K562 (cell line): ENCODE results near the gene ZDHHC8. TPM values are rescaled to one million over a fixed set of nuclear protein-coding genes. Genes with fewer than 3 reads are reported as not detected.

Experiments
- ARID3A ChIP-seq: IDR thresholded peaks from 2 replicates; pipeline ENCODE4 v1.6.1; 2012; ENCODE audit warnings: low read depth, low read length, improper control_type of control experiment, borderline replicate concordance
- CBX2 ChIP-seq: fragments of 200-600 bp; sonication (generic); IDR thresholded peaks from one replicate; pipeline ENCODE4 v1.6.1; 2012; ENCODE audit warnings: mild to moderate bottlenecking, low read length, inconsistent platforms; ENCODE audit not compliant: insufficient read depth, poor library complexity, severe bottlenecking
- E2F3 ChIP-seq: fragments of 250-450 bp; sonication (Bioruptor Pico); IDR thresholded peaks from 2 replicates; pipeline ENCODE4 v1.4.0; 2020; ENCODE audit warnings: mild to moderate bottlenecking
- FOXK2 ChIP-seq, 2 experiments: fragments of 450-650 bp; IDR thresholded peaks in 1 of 2; conservative IDR thresholded peaks in 1 of 2; 2 replicates each; pipeline ENCODE4 v1.6.1; 2016; ENCODE audit warnings: low read depth in 2 of 2, mild to moderate bottlenecking in 1 of 2
- FOXP1 ChIP-seq: sonication (generic); formaldehyde crosslinking; IDR thresholded peaks from 2 replicates; pipeline ENCODE4 v1.8.0; 2022; ENCODE audit warnings: mild to moderate bottlenecking, missing genetic modification reagents
- GTF2F1 ChIP-seq: IDR thresholded peaks from 2 replicates; pipeline ENCODE4 v1.6.1; 2011; ENCODE audit warnings: low read depth, low read length, improper control_type of control experiment
- MAZ ChIP-seq, 2 experiments: fragments of 450-650 bp in 1 of 2; sonication (generic) in 1 of 2; formaldehyde crosslinking; IDR thresholded peaks in 1 of 2; conservative IDR thresholded peaks in 1 of 2; 2 replicates each; pipeline versions ENCODE4 v1.4.0 to v1.5.0; 2020; ENCODE audit warnings: mild to moderate bottlenecking in 1 of 2, missing genetic modification reagents in 1 of 2
- MTF1 ChIP-seq: fragments of 250-450 bp; sonication (Bioruptor Pico); IDR thresholded peaks from 2 replicates; pipeline ENCODE4 v1.9.0; 2021; ENCODE audit warnings: moderate library complexity, mild to moderate bottlenecking, inconsistent platforms, borderline replicate concordance
- POLR2A ChIP-seq: fragments of 450-650 bp; conservative IDR thresholded peaks from 2 replicates; pipeline ENCODE4 v1.6.1; 2016
- RBM34 ChIP-seq: fragments of 200-400 bp; formaldehyde crosslinking; IDR thresholded peaks from 2 replicates; pipeline ENCODE4 v1.6.1; 2018; ENCODE audit warnings: low read length, borderline replicate concordance; ENCODE audit not compliant: insufficient read depth
- TEAD4 ChIP-seq, 2 experiments: sonication (generic) in 1 of 2; formaldehyde crosslinking in 1 of 2; IDR thresholded peaks; 2 replicates each; pipeline versions ENCODE4 v1.6.1 to v1.8.0; 2012 to 2022; ENCODE audit warnings: borderline replicate concordance in 1 of 2, inconsistent platforms in 1 of 2, low read length in 1 of 2, mild to moderate bottlenecking in 1 of 2, missing genetic modification reagents in 1 of 2
- TSC22D4 ChIP-seq: fragments of 450-650 bp; IDR thresholded peaks from 2 replicates; pipeline ENCODE4 v1.6.1; 2016; ENCODE audit warnings: missing genetic modification characterization, missing biosample characterization, control low read depth
- ZBTB9 ChIP-seq: fragments of 450-650 bp; formaldehyde crosslinking; IDR thresholded peaks from 2 replicates; pipeline ENCODE4 v1.4.0; 2020; ENCODE audit warnings: mild to moderate bottlenecking, moderate library complexity
- ZNF197 ChIP-seq: fragments of 200-800 bp; sonication (Bioruptor generic); IDR thresholded peaks from 2 replicates; pipeline ENCODE4 v1.6.1; 2016; ENCODE audit warnings: low read depth, missing genetic modification characterization, missing compliant biosample characterization
- ZNF24 ChIP-seq: fragments of 450-650 bp; IDR thresholded peaks from 2 replicates; pipeline ENCODE4 v1.6.1; 2016
- ZNF398 ChIP-seq: fragments of 250-450 bp; sonication (Bioruptor Pico); IDR thresholded peaks from 2 replicates; pipeline ENCODE4 v1.8.0; 2021; ENCODE audit warnings: moderate library complexity, mild to moderate bottlenecking, inconsistent platforms
- ZNF75A ChIP-seq: fragments of 450-650 bp; formaldehyde crosslinking; IDR thresholded peaks from 2 replicates; pipeline ENCODE4 v1.4.0; 2020; ENCODE audit warnings: mild to moderate bottlenecking
- polyA plus RNA-seq, 8 experiments: library from polyadenylated mRNA; depleted of rRNA in 4 of 8; stranded (reverse) in 5 of 8; unstranded in 3 of 8; fragments of >200 nt; fragmentation: Nextera tagmentation in 2 of 8; fragmentation: Illumina TruSeq in 1 of 8; extraction: Ambion mirVana in 2 of 8; extraction: Trizol in 1 of 8; gene quantifications; 2 replicates each; pipeline versions ENCODE4 v1.2.1 to v1.2.3, GENCODE V29; 2011 to 2014; ENCODE audit warnings: inconsistent platforms in 1 of 8, missing spikeins in 1 of 8
- total RNA-seq, 7 experiments: library from RNA; depleted of rRNA in 6 of 7; stranded (reverse); fragments of >200 nt in 6 of 7; fragmentation: Illumina TruSeq in 2 of 7; extraction: Trizol in 2 of 7; gene quantifications; 2 replicates each; pipeline versions ENCODE4 v1.2.1 to v1.2.3, GENCODE V29; 2011 to 2021; ENCODE audit warnings: low replicate concordance in 1 of 7
- TF ChIP-seq, protein P1 (sequence below): fragments of 250-450 bp; sonication (Bioruptor Pico); IDR thresholded peaks from 2 replicates; pipeline ENCODE4 v1.4.0; 2020; ENCODE audit warnings: borderline replicate concordance
- TF ChIP-seq, protein P2 (sequence below): fragments of 450-650 bp; IDR thresholded peaks from 2 replicates; pipeline ENCODE4 v1.6.1; 2014; ENCODE audit warnings: low read depth, mild to moderate bottlenecking, moderate library complexity, borderline replicate concordance

ZDHHC8 gene
- total and polyA plus RNA-seq, 9 of the 15 experiments (the other 6 are each of a cell fraction or from before 2014, with no cell fraction given): 0.04 to 109 (median 16.4) TPM

DNA sequence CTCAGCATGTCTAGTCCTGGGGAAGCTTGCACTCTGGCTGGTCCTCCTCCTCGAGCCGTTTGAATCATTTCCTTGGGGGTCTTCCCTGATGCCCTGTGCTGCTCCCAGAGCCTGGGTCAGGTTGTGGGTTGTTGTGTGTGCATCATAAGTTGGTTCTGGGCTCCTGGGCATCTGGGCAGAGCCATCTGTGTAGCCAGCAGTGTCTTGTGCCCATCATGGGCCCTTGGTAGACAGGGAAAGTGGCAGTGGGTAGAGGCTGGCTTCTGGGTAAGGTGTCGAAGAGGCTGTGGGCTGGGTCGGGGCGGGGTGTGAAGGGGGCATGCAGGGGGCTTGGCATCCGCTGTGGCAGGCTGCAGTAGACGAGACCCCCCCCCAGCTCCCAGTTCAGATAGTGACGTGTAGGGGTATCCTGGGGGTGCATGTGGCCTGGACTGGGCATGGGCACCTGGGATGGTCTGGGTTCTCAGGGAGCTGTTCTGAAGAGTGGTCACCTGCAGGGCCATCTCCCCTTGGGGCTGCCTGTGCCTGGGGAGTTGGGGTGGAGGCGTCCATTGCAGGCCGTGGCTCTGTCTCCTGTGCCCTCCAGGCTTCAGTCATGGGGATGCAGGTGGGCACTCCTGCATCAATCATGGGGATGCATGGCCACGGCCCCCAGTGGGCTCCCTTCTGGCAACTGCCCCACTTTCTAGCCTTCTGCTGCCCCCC lies 7.4 kb upstream of the ZDHHC8 start (continued):
- TF ChIP-seq MAZ (CRISPR knock-in tag; conservative IDR thresholded peaks at IDR 0.05 in 1 of 2, IDR thresholded peaks at IDR 0.05 in 1 of 2): no peak
- TF ChIP-seq RBM34: no peak
- no peak for TF ChIP-seq FOXK2 (conservative IDR thresholded peaks at IDR 0.05 in 1 of 2, IDR thresholded peaks at IDR 0.05 in 1 of 2; ENCODE audit: low read depth in 2 of 2)
- no peak for TF ChIP-seq E2F3 (CRISPR knock-in tag)
- TF ChIP-seq ZNF24: no peak
- TF ChIP-seq, protein P1, sequence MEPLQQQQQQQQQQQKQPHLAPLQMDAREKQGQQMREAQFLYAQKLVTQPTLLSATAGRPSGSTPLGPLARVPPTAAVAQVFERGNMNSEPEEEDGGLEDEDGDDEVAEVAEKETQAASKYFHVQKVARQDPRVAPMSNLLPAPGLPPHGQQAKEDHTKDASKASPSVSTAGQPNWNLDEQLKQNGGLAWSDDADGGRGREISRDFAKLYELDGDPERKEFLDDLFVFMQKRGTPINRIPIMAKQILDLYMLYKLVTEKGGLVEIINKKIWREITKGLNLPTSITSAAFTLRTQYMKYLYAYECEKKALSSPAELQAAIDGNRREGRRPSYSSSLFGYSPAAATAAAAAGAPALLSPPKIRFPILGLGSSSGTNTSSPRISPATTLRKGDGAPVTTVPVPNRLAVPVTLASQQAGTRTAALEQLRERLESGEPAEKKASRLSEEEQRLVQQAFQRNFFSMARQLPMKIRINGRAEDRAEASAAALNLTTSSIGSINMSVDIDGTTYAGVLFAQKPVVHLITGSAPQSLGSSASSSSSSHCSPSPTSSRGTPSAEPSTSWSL: no peak
- no peak for TF ChIP-seq ZNF75A
- TF ChIP-seq MTF1 (CRISPR knock-in tag): no peak
- TF ChIP-seq ZNF398 (CRISPR knock-in tag): no peak
- TF ChIP-seq POLR2A: peak; percentile 62
- TF ChIP-seq, protein P2, sequence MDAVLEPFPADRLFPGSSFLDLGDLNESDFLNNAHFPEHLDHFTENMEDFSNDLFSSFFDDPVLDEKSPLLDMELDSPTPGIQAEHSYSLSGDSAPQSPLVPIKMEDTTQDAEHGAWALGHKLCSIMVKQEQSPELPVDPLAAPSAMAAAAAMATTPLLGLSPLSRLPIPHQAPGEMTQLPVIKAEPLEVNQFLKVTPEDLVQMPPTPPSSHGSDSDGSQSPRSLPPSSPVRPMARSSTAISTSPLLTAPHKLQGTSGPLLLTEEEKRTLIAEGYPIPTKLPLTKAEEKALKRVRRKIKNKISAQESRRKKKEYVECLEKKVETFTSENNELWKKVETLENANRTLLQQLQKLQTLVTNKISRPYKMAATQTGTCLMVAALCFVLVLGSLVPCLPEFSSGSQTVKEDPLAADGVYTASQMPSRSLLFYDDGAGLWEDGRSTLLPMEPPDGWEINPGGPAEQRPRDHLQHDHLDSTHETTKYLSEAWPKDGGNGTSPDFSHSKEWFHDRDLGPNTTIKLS: no peak
- TF ChIP-seq ZNF197: no peak
- TF ChIP-seq FOXP1 (CRISPR knock-in tag): no peak
- TF ChIP-seq CBX2: no peak
- TF ChIP-seq ARID3A: no peak
- TF ChIP-seq GTF2F1: 0 out of 2 replicates have a peak, but pooled peaks have one; percentile 68
- TF ChIP-seq TSC22D4 (tag): 0 out of 2 replicates have a peak, but pooled peaks have one; percentile 31
- no peak for TF ChIP-seq ZBTB9 (CRISPR knock-in tag)
- TF ChIP-seq TEAD4 (IDR thresholded peaks at IDR 0.05; ENCODE audit: low read length): 0 out of 2 replicates have a peak, but pooled peaks have one; percentile 2
- no peak for TF ChIP-seq TEAD4 (CRISPR knock-in tag; IDR thresholded peaks at IDR 0.05; ENCODE audit: borderline replicate concordance)
